GM23338 (cell line): ENCODE data around the gene SLC38A10.

Experiments used
- CREB1 ChIP-seq: fragments of 250-450 bp; sonication (Bioruptor Pico); IDR thresholded peaks from 2 replicates; pipeline ENCODE4 v1.5.0; 2020; ENCODE audit warnings: low read depth, mild to moderate bottlenecking, moderate library complexity
- CTCF ChIP-seq, 2 experiments: fragments of 200-600 bp in 1 of 2; sonication (generic) in 1 of 2; conservative IDR thresholded peaks; 2 replicates each; pipeline versions ENCODE4 v1.5.1 to v1.6.1; 2016 to 2017; ENCODE audit warnings: antibody characterized with exemption in 2 of 2, low read depth in 2 of 2, mild to moderate bottlenecking in 2 of 2, moderate library complexity in 1 of 2
- ETS1 ChIP-seq: IDR thresholded peaks from 2 replicates; pipeline ENCODE4 v1.6.1; 2016; ENCODE audit warnings: antibody characterized with exemption
- EZH2 ChIP-seq: fragments of 200-600 bp; sonication (generic); IDR thresholded peaks from one replicate; pipeline ENCODE4 v1.8.0; 2017; ENCODE audit warnings: antibody characterized with exemption, mild to moderate bottlenecking, low read depth; ENCODE audit not compliant: unreplicated experiment
- EZH2phosphoT487 ChIP-seq: fragments of 200-600 bp; sonication (generic); IDR thresholded peaks from one replicate; pipeline ENCODE4 v1.8.1; 2018; ENCODE audit warnings: antibody characterized with exemption; ENCODE audit not compliant: unreplicated experiment
- JUNB ChIP-seq: IDR thresholded peaks from one replicate; pipeline ENCODE4 v1.6.1; 2016; ENCODE audit warnings: antibody characterized with exemption; ENCODE audit not compliant: unreplicated experiment
- NANOG ChIP-seq: IDR thresholded peaks from 2 replicates; pipeline ENCODE4 v1.6.1; 2016; ENCODE audit warnings: antibody characterized with exemption, borderline replicate concordance
- POLR2AphosphoS5 ChIP-seq: IDR thresholded peaks from 2 replicates; pipeline ENCODE4 v1.6.1; 2016; ENCODE audit warnings: antibody characterized with exemption, low read depth
- REST ChIP-seq: IDR thresholded peaks from one replicate; pipeline ENCODE4 v1.6.1; 2018; ENCODE audit warnings: antibody characterized with exemption; ENCODE audit not compliant: unreplicated experiment
- STAT1 ChIP-seq: IDR thresholded peaks from one replicate; pipeline ENCODE4 v1.6.1; 2016; ENCODE audit warnings: antibody characterized with exemption; ENCODE audit not compliant: unreplicated experiment
- TF ChIP-seq, protein P1 (sequence below): fragments of 250-450 bp; sonication (Bioruptor Pico); IDR thresholded peaks from 2 replicates; pipeline ENCODE4 v1.5.0; 2020; ENCODE audit warnings: mild to moderate bottlenecking, moderate library complexity

DNA sequence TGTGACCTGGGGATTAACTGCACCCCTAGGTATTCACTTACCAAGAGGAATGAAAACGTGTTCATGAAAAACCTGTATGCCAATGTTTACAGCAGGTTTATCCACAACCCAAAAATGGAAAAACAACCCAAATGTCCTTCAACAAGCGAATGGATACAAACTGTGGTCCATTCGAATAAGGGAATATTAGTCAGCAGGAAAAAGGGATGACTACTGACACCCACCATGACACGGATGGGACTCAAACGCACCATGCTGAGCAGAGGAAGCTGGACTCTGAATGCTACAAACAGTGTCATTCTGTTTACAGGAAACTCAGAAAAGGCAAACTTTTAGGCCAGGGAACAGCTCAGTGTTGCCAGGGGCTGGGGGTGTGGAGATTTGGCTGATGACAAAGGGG is 4.9 kb downstream of the SLC38A10 start:
- no peak for TF ChIP-seq CTCF (conservative IDR thresholded peaks at IDR 0.05; ENCODE audit: low read depth in 2 of 2)
- no peak for TF ChIP-seq CREB1 (CRISPR knock-in tag)
- TF ChIP-seq POLR2AphosphoS5: no peak
- no peak for TF ChIP-seq JUNB
- TF ChIP-seq EZH2: no peak
- no peak for TF ChIP-seq EZH2phosphoT487
- no peak for TF ChIP-seq ETS1
- no peak for TF ChIP-seq REST
- TF ChIP-seq, protein P1, sequence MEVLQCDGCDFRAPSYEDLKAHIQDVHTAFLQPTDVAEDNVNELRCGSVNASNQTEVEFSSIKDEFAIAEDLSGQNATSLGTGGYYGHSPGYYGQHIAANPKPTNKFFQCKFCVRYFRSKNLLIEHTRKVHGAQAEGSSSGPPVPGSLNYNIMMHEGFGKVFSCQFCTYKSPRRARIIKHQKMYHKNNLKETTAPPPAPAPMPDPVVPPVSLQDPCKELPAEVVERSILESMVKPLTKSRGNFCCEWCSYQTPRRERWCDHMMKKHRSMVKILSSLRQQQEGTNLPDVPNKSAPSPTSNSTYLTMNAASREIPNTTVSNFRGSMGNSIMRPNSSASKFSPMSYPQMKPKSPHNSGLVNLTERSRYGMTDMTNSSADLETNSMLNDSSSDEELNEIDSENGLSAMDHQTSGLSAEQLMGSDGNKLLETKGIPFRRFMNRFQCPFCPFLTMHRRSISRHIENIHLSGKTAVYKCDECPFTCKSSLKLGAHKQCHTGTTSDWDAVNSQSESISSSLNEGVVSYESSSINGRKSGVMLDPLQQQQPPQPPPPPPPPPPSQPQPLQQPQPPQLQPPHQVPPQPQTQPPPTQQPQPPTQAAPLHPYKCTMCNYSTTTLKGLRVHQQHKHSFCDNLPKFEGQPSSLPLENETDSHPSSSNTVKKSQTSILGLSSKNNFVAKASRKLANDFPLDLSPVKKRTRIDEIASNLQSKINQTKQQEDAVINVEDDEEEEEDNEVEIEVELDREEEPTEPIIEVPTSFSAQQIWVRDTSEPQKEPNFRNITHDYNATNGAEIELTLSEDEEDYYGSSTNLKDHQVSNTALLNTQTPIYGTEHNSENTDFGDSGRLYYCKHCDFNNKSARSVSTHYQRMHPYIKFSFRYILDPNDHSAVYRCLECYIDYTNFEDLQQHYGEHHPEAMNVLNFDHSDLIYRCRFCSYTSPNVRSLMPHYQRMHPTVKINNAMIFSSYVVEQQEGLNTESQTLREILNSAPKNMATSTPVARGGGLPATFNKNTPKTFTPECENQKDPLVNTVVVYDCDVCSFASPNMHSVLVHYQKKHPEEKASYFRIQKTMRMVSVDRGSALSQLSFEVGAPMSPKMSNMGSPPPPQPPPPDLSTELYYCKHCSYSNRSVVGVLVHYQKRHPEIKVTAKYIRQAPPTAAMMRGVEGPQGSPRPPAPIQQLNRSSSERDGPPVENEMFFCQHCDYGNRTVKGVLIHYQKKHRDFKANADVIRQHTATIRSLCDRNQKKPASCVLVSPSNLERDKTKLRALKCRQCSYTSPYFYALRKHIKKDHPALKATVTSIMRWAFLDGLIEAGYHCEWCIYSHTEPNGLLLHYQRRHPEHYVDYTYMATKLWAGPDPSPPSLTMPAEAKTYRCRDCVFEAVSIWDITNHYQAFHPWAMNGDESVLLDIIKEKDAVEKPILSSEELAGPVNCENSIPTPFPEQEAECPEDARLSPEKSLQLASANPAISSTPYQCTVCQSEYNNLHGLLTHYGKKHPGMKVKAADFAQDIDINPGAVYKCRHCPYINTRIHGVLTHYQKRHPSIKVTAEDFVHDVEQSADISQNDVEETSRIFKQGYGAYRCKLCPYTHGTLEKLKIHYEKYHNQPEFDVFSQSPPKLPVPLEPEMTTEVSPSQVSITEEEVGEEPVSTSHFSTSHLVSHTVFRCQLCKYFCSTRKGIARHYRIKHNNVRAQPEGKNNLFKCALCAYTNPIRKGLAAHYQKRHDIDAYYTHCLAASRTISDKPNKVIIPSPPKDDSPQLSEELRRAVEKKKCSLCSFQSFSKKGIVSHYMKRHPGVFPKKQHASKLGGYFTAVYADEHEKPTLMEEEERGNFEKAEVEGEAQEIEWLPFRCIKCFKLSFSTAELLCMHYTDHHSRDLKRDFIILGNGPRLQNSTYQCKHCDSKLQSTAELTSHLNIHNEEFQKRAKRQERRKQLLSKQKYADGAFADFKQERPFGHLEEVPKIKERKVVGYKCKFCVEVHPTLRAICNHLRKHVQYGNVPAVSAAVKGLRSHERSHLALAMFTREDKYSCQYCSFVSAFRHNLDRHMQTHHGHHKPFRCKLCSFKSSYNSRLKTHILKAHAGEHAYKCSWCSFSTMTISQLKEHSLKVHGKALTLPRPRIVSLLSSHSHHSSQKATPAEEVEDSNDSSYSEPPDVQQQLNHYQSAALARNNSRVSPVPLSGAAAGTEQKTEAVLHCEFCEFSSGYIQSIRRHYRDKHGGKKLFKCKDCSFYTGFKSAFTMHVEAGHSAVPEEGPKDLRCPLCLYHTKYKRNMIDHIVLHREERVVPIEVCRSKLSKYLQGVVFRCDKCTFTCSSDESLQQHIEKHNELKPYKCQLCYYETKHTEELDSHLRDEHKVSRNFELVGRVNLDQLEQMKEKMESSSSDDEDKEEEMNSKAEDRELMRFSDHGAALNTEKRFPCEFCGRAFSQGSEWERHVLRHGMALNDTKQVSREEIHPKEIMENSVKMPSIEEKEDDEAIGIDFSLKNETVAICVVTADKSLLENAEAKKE (CRISPR knock-in tag): no peak
- no peak for TF ChIP-seq NANOG
- no peak for TF ChIP-seq STAT1
